ENCODE data around the gene RFT1. TPM values are rescaled to one million over a fixed set of nuclear protein-coding genes. Genes with fewer than 3 reads are reported as not detected.

RFT1 gene
- total RNA-seq, 4 donors from 2014 or later: 8.3 to 19.7 (median 10.2) TPM

GRCh38 chr3:53166781-53167291 lies 36.6 kb upstream of the RFT1 start:
- Histone ChIP-seq H3K4me1 (peaks cover 94% of the 10 kb centered on the region), H3K4me3 (no peak overlapping the region)

GRCh38 chr3:53166206-53166605 lies 36.0 kb upstream of the RFT1 start:
- TF ChIP-seq CTCF (IDR thresholded peaks at IDR 0.05) (no peak), POLR2A (IDR thresholded peaks at IDR 0.05) (no peak), EP300 (IDR thresholded peaks at IDR 0.05) (no peak), POLR2AphosphoS5 (IDR thresholded peaks at IDR 0.05) (no peak)
- H3K4me3 ChIP-seq: no peak overlapping the region
- no peaks in the 10 kb centered on the region for H3K9me3 ChIP-seq
- H3K36me3 ChIP-seq: no peaks in the 10 kb centered on the region
- H3K27me3 ChIP-seq: no peaks in the 10 kb centered on the region
- no peak for DNase-seq (ENCODE audit: low spot score in 2 of 2)
- peaks cover 91% of the 10 kb centered on the region for H3K4me1 ChIP-seq
- WGBS: 94% methylated on average over 3 of the region's 4 CpGs
- H3K27ac ChIP-seq: no peak overlapping the region

More at GRCh38 chr3:53166781-53167291, 36.6 kb upstream of the RFT1 start:
- Histone ChIP-seq H3K27ac (no peak overlapping the region), H3K36me3 (no peaks in the 10 kb centered on the region), H3K27me3 (no peaks in the 10 kb centered on the region), H3K9me3 (no peaks in the 10 kb centered on the region)
- TF ChIP-seq POLR2AphosphoS5 (IDR thresholded peaks at IDR 0.05) (no peak), EP300 (IDR thresholded peaks at IDR 0.05) (no peak), POLR2A (IDR thresholded peaks at IDR 0.05) (no peak)
- DNase-seq (ENCODE audit: low spot score in 2 of 2): no peak
- 50% methylated on average over 6 of the region's 9 CpGs for WGBS

- Histone ChIP-seq H3K27ac (peak overlapping the region; percentile 32), H3K27me3 (no peaks in the 10 kb centered on the region), H3K36me3 (no peaks in the 10 kb centered on the region), H3K9me3 (no peaks in the 10 kb centered on the region), H3K4me1 (peaks cover 89% of the 10 kb centered on the region), H3K4me3 (no peak overlapping the region)
- DNase-seq (ENCODE audit: low spot score in 2 of 2): no peak
- 22% methylated on average over 7 of the region's 9 CpGs for WGBS
- TF ChIP-seq EP300 (IDR thresholded peaks at IDR 0.05) (no peak), POLR2A (IDR thresholded peaks at IDR 0.05) (no peak), POLR2AphosphoS5 (IDR thresholded peaks at IDR 0.05) (no peak), CTCF (IDR thresholded peaks at IDR 0.05) (no peak)
These were observed 34.7 kb upstream of the RFT1 start for GRCh38 chr3:53164911-53165310.

GRCh38 chr3:53163444-53164387 lies 33.5 kb upstream of the RFT1 start:
- peaks cover 85% of the 10 kb centered on the region for H3K4me1 ChIP-seq
- H3K27me3 ChIP-seq: no peaks in the 10 kb centered on the region
- WGBS: 67% methylated on average over 6 of the region's 6 CpGs
- H3K9me3 ChIP-seq: no peaks in the 10 kb centered on the region
- TF ChIP-seq POLR2A (IDR thresholded peaks at IDR 0.05) (no peak), POLR2AphosphoS5 (IDR thresholded peaks at IDR 0.05) (no peak), CTCF (IDR thresholded peaks at IDR 0.05) (no peak), EP300 (IDR thresholded peaks at IDR 0.05) (no peak)
- H3K36me3 ChIP-seq: no peaks in the 10 kb centered on the region
- peak overlapping the region; percentile 85 for H3K27ac ChIP-seq
- DNase-seq (ENCODE audit: low spot score in 2 of 2): no peak
- peak overlapping the region; percentile 92 for H3K4me3 ChIP-seq

GRCh38 chr3:53162672-53163443 lies 32.6 kb upstream of the RFT1 start:
- Histone ChIP-seq H3K9me3 (no peaks in the 10 kb centered on the region), H3K36me3 (no peaks in the 10 kb centered on the region), H3K27me3 (no peaks in the 10 kb centered on the region), H3K4me3 (peak overlapping the region; percentile 92), H3K4me1 (peaks cover 76% of the 10 kb centered on the region), H3K27ac (peak overlapping the region; percentile 85)
- WGBS: 46% methylated on average over 7 of the region's 12 CpGs
- no peak for TF ChIP-seq CTCF (IDR thresholded peaks at IDR 0.05)
- no peak for TF ChIP-seq POLR2A (IDR thresholded peaks at IDR 0.05)
- TF ChIP-seq EP300 (IDR thresholded peaks at IDR 0.05): no peak
- TF ChIP-seq POLR2AphosphoS5 (IDR thresholded peaks at IDR 0.05): no peak
- DNase-seq (ENCODE audit: low spot score in 2 of 2): no peak
